ENCODE measurements around the gene RNF220. TPM values are rescaled to one million over a fixed set of nuclear protein-coding genes. Genes with fewer than 3 reads are reported as not detected.

RNF220 gene
- total RNA-seq, 6 experiments from 2014 or later = 19.2 to 57.9 (median 23.0) TPM

- peaks cover 26 to 46% of the 10 kb centered on the region in 2 donors for H3K27me3 ChIP-seq
- DNase-seq (peak in 2 of 3 donors; percentile 33 to 44), ATAC-seq (peak; percentile 38 to 62 (median 46))
- intact Hi-C loops (cut with DNase I) = no loop called here
- H3K4me3 ChIP-seq = peak overlapping the region; percentile 15 to 43 (median 25)
- H3K36me3 ChIP-seq = no peaks in the 10 kb centered on the region
- no peak overlapping the region for H3K27ac ChIP-seq
- WGBS (ENCODE audit: insufficient coverage, low coverage, low lambda C conversion rate, missing lambda C conversion rate) = 1% methylated on average over 19 of the region's 66 CpGs
- no peaks in the 10 kb centered on the region for H3K9me3 ChIP-seq
- no peak for TF ChIP-seq CTCF (IDR thresholded peaks at IDR 0.05)
- no peak for TF ChIP-seq POLR2A (IDR thresholded peaks at IDR 0.05)
- H3K4me1 ChIP-seq = peaks cover 0 to 39% (median 6%) of the 10 kb centered on the region in 4 donors
Observed at GRCh38 chr1:44405798-44406736, 1.0 kb downstream of the RNF220 start.

- no peak overlapping the region for H3K27ac ChIP-seq
- peak overlapping the region in 1 of 3 donors; percentile 43 for H3K4me3 ChIP-seq
- no peak for TF ChIP-seq POLR2A (IDR thresholded peaks at IDR 0.05)
- TF ChIP-seq CTCF (IDR thresholded peaks at IDR 0.05) = no peak
- 3% methylated on average over 11 of the region's 50 CpGs for WGBS (ENCODE audit: insufficient coverage, low coverage, low lambda C conversion rate, missing lambda C conversion rate)
- ATAC-seq (peak in 3 of 4 donors; percentile 10 to 20 (median 11)), DNase-seq (peak in 1 of 3 donors; percentile 24)
- H3K4me1 ChIP-seq = peaks cover 0 to 32% (median 6%) of the 10 kb centered on the region in 4 donors
- H3K36me3 ChIP-seq = no peaks in the 10 kb centered on the region
- no peaks in the 10 kb centered on the region for H3K9me3 ChIP-seq
- peaks cover 26 to 50% of the 10 kb centered on the region in 2 donors for H3K27me3 ChIP-seq
- intact Hi-C loops (cut with DNase I) = no loop called here
Observed at GRCh38 chr1:44406737-44407429, 1.8 kb downstream of the RNF220 start.

GRCh38 chr1:44407430-44408211, 2.6 kb downstream of the RNF220 start:
- TF ChIP-seq POLR2A (IDR thresholded peaks at IDR 0.05) (no peak), CTCF (IDR thresholded peaks at IDR 0.05) (no peak)
- Histone ChIP-seq H3K4me3 (no peak overlapping the region), H3K36me3 (no peaks in the 10 kb centered on the region), H3K9me3 (no peaks in the 10 kb centered on the region), H3K27me3 (peaks cover 26 to 55% of the 10 kb centered on the region in 2 donors), H3K4me1 (peaks cover 0 to 27% (median 6%) of the 10 kb centered on the region in 4 donors), H3K27ac (no peak overlapping the region)
- DNase-seq = no peak
- intact Hi-C loops (cut with DNase I) = no loop called here
- no peak for ATAC-seq
- 1% methylated on average over 24 of the region's 85 CpGs for WGBS (ENCODE audit: insufficient coverage, low coverage, low lambda C conversion rate, missing lambda C conversion rate)

- TF ChIP-seq CTCF (IDR thresholded peaks at IDR 0.05) (no peak), POLR2A (IDR thresholded peaks at IDR 0.05) (no peak)
- no peak for ATAC-seq
- no peak for DNase-seq
- Histone ChIP-seq H3K36me3 (no peaks in the 10 kb centered on the region), H3K4me3 (no peak overlapping the region), H3K27me3 (peaks cover 26 to 55% of the 10 kb centered on the region in 2 donors), H3K4me1 (peaks cover 0 to 27% (median 6%) of the 10 kb centered on the region in 4 donors), H3K9me3 (no peaks in the 10 kb centered on the region), H3K27ac (no peak overlapping the region)
- intact Hi-C loops (cut with DNase I) = no loop called here
- WGBS (ENCODE audit: insufficient coverage, low coverage, low lambda C conversion rate, missing lambda C conversion rate) = 1% methylated on average over 16 of the region's 19 CpGs
Observed at GRCh38 chr1:44408212-44408582, 3.1 kb downstream of the RNF220 start.
